ENCODE data around the gene TBC1D16. TPM values are rescaled to one million over a fixed set of nuclear protein-coding genes. Genes with fewer than 3 reads are reported as not detected.

The TBC1D16 gene
- total RNA-seq, 4 donors from 2014 or later = 11.9 to 29.7 (median 22.2) TPM

GRCh38 chr17:79955691-79956440, 79.8 kb downstream of the TBC1D16 start:
- H3K27me3 ChIP-seq = no peaks in the 10 kb centered on the region
- H3K9me3 ChIP-seq = no peaks in the 10 kb centered on the region
- no peaks in the 10 kb centered on the region for H3K36me3 ChIP-seq
- H3K27ac ChIP-seq = no peak overlapping the region
- H3K4me1 ChIP-seq = peaks cover 0 to 18% (median 0%) of the 10 kb centered on the region in 4 donors
- H3K4me3 ChIP-seq = no peak overlapping the region
- TF ChIP-seq CTCF (IDR thresholded peaks at IDR 0.05) (no peak), POLR2A (IDR thresholded peaks at IDR 0.05) (no peak)
- DNase-seq = peak in 1 of 3 donors; percentile 23

- Histone ChIP-seq H3K36me3 (no peaks in the 10 kb centered on the region), H3K4me3 (no peak overlapping the region), H3K27ac (no peak overlapping the region), H3K9me3 (no peaks in the 10 kb centered on the region), H3K27me3 (no peaks in the 10 kb centered on the region), H3K4me1 (peaks cover 0 to 20% (median 0%) of the 10 kb centered on the region in 4 donors)
- no peak for TF ChIP-seq POLR2A (IDR thresholded peaks at IDR 0.05)
- no peak for TF ChIP-seq CTCF (IDR thresholded peaks at IDR 0.05)
- peak in 1 of 3 donors; percentile 19 for DNase-seq
Measured at GRCh38 chr17:79955167-79955549, 80.5 kb downstream of the TBC1D16 start.

- Histone ChIP-seq H3K4me3 (no peak overlapping the region), H3K27ac (no peak overlapping the region), H3K27me3 (no peaks in the 10 kb centered on the region), H3K9me3 (no peaks in the 10 kb centered on the region), H3K36me3 (no peaks in the 10 kb centered on the region), H3K4me1 (peaks cover 0 to 20% (median 0%) of the 10 kb centered on the region in 4 donors)
- no peak for TF ChIP-seq POLR2A (IDR thresholded peaks at IDR 0.05)
- peak in 1 of 3 donors; percentile 37 for DNase-seq
Measured at GRCh38 chr17:79954281-79955166, 81.1 kb downstream of the TBC1D16 start.

GRCh38 chr17:79953335-79953734, 82.3 kb downstream of the TBC1D16 start:
- no peak overlapping the region for H3K27ac ChIP-seq
- no peak for DNase-seq
- no peaks in the 10 kb centered on the region for H3K27me3 ChIP-seq
- peaks cover 0 to 11% (median 0%) of the 10 kb centered on the region in 3 donors for H3K36me3 ChIP-seq
- no peak overlapping the region for H3K4me3 ChIP-seq
- no peaks in the 10 kb centered on the region for H3K9me3 ChIP-seq
- peaks cover 0 to 20% (median 0%) of the 10 kb centered on the region in 4 donors for H3K4me1 ChIP-seq
- TF ChIP-seq CTCF (IDR thresholded peaks at IDR 0.05) = no peak
- TF ChIP-seq POLR2A (IDR thresholded peaks at IDR 0.05) = no peak

GRCh38 chr17:79952901-79953300, 82.8 kb downstream of the TBC1D16 start:
- H3K27ac ChIP-seq = no peak overlapping the region

More at GRCh38 chr17:79952901-79953300, 82.8 kb downstream of the TBC1D16 start:
- H3K36me3 ChIP-seq = peaks cover 0 to 11% (median 0%) of the 10 kb centered on the region in 3 donors
- peaks cover 0 to 20% (median 0%) of the 10 kb centered on the region in 4 donors for H3K4me1 ChIP-seq
- no peaks in the 10 kb centered on the region for H3K9me3 ChIP-seq
- H3K27me3 ChIP-seq = no peaks in the 10 kb centered on the region
- TF ChIP-seq POLR2A (IDR thresholded peaks at IDR 0.05) (no peak), CTCF (IDR thresholded peaks at IDR 0.05) (no peak)
- no peak for DNase-seq
- no peak overlapping the region for H3K4me3 ChIP-seq

Data from Peyer's patch (tissue), 4 donors.